Measurements from ENCODE around the gene TOR4A.
A peak's percentile ranks its signal among the peaks of the same experiment; 100 is the strongest.

The TOR4A gene

DNA sequence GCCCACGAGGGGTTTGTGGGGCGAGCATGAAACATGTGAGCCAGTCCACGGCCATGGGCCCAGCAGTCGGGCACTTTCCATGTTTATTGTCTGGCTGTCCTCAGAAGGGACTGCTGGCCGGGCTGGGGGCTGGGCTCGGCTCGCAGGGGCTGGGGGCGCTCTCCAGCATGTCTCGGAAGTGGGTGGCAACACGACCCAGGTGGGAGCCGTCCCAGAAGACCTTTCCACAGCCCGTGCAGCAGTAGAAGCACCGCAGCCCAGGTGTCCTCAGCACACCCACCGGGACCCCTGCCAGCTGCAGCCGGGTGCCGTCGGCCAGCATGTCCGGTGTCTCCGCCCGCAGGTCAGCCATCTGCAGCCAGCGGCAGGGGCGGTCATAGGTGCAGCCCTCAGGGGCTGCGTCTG is 29.3 kb downstream of the TOR4A start:
- peak; percentile 61 for DNase-seq (ENCODE audit: low spot score)

GRCh38 chr9:137307255-137308056 is 29.9 kb downstream of the TOR4A start:
- DNase-seq (ENCODE audit: low spot score) = peak; percentile 58

- no peak for DNase-seq (ENCODE audit: low spot score)
Observed at GRCh38 chr9:137308057-137308619, 30.6 kb downstream of the TOR4A start.

GRCh38 chr9:137309368-137310188 is 32.1 kb downstream of the TOR4A start:
- peak; percentile 64 for DNase-seq (ENCODE audit: low spot score)

DNA sequence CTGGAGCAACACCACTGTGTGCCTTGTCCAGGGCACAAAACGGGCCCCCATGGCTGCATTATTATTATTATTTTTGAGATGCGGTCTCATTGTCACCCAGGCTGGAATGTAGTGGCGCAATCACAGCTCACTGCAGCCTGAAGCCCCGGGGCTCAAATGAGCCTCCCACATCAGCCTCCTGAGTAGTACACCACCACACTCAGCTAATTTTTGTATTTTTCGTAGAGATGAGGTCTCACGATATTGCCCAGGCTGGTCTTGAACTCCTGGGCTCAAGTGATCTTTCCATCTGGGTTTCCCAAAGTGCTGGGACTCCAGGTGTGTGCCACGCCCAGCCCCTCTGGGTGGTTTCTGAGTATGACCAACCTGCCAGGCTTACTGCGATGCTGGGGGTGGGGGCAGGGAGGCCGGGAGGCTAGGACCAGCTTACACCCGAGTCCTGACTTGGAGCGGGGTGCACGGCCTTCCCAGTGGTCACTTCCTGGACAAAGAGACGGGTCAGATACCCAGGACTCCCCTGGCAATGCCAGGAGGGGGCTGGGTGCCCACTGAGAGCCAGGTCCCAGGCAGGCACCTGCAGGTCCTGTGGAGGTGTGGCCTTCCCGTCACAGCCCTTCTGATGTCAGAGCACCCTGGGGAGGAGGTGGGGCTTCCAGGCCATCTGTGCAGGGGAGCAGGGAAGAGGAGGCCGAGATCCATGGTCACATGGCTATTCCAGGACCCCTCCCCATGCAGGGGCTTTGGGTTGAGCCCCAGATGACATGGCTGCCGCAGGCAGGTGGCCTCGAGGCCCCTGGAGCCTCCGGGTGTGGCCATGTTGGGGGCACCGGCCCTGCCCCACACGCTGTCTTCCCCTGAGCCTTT is 32.9 kb downstream of the TOR4A start:
- DNase-seq (ENCODE audit: low spot score) = no peak

- peak; percentile 60 for DNase-seq (ENCODE audit: low spot score)
Observed at GRCh38 chr9:137311171-137311985, 33.9 kb downstream of the TOR4A start.

DNA sequence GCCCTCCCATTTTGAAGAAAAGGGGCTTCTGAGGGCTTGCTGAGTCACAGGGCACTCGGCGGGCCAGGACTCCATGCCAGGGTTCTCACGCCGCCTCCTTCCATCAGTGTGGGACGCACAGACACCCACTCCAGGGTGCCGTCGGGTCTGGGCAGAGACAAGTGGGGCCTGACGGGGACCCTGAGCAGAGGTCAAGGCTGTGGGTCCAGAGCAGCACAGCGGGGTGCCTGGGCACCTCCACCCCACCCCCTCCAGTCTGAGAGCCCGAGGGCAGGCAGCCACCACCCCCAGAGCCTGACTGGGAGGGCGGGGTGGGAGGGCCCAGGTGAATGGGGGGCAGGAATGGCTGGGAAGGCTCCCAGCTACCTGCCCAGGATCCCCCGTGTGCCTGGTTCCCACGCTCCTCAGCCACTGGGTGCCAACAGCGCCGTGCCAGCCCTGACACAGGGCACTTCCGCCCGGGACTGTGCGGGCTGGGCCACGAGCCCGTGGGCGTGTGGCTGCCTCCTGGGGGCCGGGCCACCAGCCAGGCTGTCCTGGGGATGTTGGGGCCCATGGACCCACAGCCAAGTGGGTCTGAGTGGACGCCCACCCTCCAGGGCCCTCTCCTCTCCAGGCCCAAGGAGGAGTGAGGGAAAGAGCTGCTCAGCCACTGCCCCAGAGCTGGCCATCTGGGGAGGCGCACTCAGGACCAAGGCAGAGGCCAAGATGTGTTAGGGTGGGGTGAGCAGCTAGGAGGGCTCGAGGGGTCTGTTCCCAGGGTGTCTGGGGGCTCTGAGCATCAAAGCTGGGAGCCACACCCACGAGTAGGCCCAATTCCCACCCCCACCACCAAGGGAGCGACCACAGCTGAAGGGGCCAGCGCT is 34.7 kb downstream of the TOR4A start:
- peak; percentile 47 for DNase-seq (ENCODE audit: low spot score)

GRCh38 chr9:137312852-137313325 is 35.4 kb downstream of the TOR4A start:
- no peak for DNase-seq (ENCODE audit: low spot score)

- peak; percentile 62 for DNase-seq (ENCODE audit: low spot score)
Observed at GRCh38 chr9:137313326-137313936, 35.9 kb downstream of the TOR4A start.

- no peak for DNase-seq (ENCODE audit: low spot score)
Observed at GRCh38 chr9:137313956-137314560, 36.5 kb downstream of the TOR4A start.

DNA sequence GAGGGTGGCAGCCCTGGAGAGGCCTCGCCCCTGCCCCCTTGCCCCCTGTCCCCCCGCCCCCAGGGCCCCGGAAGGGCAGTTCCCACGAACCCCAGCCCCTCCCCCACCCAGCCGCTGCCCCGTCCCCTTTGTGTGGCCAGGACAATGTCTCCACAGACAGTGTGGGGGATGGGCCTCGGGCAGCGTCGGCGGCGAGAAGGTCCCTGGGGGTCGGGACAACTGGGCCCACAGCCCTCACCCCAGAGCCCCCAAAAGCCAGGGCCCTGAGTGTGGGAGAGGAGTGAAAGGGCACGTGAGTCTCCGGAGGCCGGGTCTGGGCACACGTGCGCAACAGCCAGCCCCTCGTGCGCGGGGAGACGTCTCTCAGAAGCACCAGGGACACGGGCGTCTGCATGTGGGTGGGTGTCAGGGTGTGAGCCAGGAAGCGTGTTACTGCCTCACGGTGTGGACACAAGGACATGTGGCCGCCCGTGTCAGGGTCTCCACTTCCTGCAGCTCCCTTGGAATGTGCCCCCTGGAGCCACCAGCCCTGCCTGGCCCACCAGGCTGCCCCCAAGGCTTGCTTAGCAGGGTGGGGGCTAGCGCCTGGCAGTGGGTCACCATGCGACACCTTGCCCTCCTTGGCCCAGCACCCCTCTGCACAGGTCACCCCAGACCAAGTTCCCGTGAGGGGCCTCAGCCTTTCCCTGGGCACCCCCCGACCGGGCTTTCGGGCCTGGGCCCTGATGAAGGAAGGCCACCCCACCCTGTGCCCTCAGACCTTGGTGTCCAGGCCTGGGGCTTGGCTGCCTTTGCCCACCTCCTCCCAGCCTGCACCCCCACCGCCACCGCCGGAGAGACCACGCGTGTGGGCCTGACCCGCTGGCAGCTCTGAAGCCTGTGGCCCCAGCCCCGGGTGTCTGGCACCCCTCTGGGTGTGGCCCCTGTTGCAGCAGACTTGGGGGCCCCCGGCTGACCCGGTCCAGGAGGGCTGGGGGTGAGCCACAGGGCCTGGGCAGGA is 37.3 kb downstream of the TOR4A start:
- DNase-seq (ENCODE audit: low spot score) = peak; percentile 60

DNA sequence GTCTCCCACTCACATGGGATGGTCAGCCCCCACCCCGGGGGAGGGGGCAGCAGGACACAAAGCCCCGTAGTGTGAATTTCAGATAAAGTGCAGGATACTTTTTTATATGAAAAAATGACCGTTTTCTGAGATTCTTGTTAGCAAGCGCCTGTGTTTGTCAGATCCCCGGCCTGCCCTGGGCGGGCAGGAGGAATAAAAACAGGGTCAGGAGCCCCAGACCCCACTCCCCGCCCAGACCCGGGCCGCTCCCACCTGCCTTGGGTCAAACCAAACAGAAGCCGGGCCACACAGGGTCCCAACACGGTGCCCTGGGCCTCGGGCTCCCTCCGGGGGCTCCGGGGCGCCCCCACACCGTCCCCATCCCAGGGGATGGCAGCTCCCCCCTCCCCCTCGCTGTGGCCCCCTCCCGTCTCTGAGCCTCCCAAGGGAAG is 38.1 kb downstream of the TOR4A start:
- peak; percentile 55 for DNase-seq (ENCODE audit: low spot score)

DNA sequence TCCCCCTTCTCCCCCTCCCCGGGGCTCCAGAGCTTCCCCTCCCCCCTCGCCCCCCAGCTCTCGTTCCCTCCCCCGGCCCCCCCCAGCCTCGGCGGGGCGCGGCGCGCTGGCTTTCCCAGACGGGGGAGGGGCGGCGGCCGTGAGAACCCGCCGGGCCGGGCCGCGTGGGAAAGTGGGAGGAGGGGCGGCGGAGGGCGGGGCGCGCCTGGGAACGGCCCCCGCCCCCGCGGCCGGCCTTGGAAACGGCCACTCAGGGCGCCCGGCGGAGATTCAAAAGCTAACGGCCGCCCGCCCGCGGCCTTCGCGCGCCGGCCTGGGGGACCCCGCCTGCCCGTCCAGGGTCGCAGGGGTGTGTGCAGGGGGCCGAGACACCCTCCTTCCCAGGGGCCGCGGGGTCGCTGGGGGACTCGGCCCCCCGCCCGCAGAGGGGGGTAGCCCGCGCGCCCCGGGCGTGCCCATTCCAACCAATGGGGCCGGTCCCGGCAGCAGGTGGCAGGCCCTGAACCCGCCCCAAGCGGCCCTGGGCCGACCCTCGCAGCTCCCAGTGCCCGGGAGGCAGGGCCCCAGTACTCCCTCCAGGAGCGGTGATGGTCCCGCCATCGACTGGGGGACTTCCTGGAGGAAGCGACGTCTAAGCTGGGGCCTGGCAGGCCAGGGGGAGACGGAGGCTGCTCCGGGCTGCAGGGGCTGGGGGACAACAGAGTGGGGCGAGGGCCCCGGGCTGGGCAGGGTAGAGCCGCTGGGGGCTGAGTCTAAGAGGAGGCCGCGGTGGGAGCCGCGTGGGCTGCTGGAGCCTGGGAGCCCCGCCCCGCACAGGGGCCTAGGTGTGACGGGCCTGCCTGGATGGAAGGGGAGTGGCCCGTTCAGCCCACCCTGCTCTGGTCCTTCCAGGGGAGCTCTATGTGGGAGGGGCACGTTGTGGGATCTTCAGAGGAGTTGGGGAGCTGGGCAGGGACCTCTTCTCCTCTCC is 38.8 kb downstream of the TOR4A start:
- peak; percentile 78 for DNase-seq (ENCODE audit: low spot score)

GRCh38 chr9:137317021-137317717 is 39.6 kb downstream of the TOR4A start:
- peak; percentile 64 for DNase-seq (ENCODE audit: low spot score)

DNA sequence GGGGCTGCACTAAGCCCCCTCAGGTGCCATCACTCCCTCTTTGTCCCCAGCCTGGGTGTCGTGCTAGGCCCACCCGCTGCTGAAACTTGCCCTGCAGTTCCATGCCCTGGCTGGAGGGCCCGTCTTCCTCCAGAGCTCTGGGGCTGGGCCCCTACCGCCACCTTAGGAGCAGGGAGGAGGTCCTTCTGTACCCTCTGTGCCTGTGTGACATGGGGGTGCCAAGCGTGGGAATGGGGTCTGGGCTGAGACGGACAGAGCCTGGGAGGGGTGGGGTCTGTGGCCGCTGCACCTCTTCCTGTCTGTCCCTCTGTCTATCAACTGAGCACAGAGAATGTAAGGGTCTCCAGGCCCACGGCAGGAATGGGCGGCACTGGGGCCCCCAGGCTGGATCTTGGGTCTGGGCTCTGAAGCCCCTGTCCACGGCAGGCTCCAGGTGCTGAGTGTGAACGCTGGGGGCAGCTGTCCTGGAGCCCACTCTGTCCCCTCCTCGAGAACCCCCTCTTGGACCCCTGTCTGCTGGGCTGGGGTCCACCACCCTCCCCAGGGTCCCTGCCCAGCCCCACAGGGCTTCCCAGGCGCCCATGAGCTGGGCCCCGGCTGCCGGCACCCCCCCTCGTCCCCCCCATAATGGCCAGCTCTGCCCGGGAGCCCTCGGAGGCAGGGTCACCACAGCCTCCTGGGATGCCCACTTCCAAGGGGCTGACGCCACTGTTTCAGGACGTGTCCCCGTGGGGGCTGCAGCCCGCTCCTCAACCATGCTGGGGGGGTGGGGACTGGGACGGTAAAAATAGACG is 40.4 kb downstream of the TOR4A start:
- peak; percentile 56 for DNase-seq (ENCODE audit: low spot score)

All from left forelimb (tissue), 1 donor.